Measurements from ENCODE around the gene PACRG.

Gene PACRG

GRCh38 chr6:163008626-163009025 lies 280.9 kb downstream of the PACRG start:
- no peak for DNase-seq (ENCODE audit: low read depth in 2 of 2)

GRCh38 chr6:163010145-163010544 lies 282.4 kb downstream of the PACRG start:
- no peak for DNase-seq (ENCODE audit: low read depth in 2 of 2)

GRCh38 chr6:163014736-163015135 lies 287.0 kb downstream of the PACRG start:
- no peak for DNase-seq (ENCODE audit: low read depth in 2 of 2)

GRCh38 chr6:163017801-163018200 lies 290.0 kb downstream of the PACRG start:
- no peak for DNase-seq (ENCODE audit: low read depth in 2 of 2)

- DNase-seq (ENCODE audit: low read depth in 2 of 2): no peak
These were observed 292.2 kb downstream of the PACRG start for GRCh38 chr6:163019926-163020325.

GRCh38 chr6:163021054-163021453 lies 293.3 kb downstream of the PACRG start:
- no peak for DNase-seq (ENCODE audit: low read depth in 2 of 2)

GRCh38 chr6:163023700-163024099 lies 295.9 kb downstream of the PACRG start:
- no peak for DNase-seq (ENCODE audit: low read depth in 2 of 2)

- no peak for DNase-seq (ENCODE audit: low read depth in 2 of 2)
These were observed 299.1 kb downstream of the PACRG start for GRCh38 chr6:163026893-163027292.

- DNase-seq (ENCODE audit: low read depth in 2 of 2): no peak
These were observed 303.2 kb downstream of the PACRG start for GRCh38 chr6:163030980-163031379.

GRCh38 chr6:163031931-163032330 lies 304.2 kb downstream of the PACRG start:
- DNase-seq (ENCODE audit: low read depth in 2 of 2): no peak

GRCh38 chr6:163036160-163036645 lies 308.4 kb downstream of the PACRG start:
- no peak for DNase-seq (ENCODE audit: low read depth in 2 of 2)

GRCh38 chr6:163038317-163038716 lies 310.5 kb downstream of the PACRG start:
- no peak for DNase-seq (ENCODE audit: low read depth in 2 of 2)

GRCh38 chr6:163048345-163048744 lies 320.6 kb downstream of the PACRG start:
- no peak for DNase-seq (ENCODE audit: low read depth in 2 of 2)

- no peak for DNase-seq (ENCODE audit: low read depth in 2 of 2)
These were observed 326.0 kb downstream of the PACRG start for GRCh38 chr6:163053667-163054344.

- no peak for DNase-seq (ENCODE audit: low read depth in 2 of 2)
These were observed 326.9 kb downstream of the PACRG start for GRCh38 chr6:163054641-163055040.

GRCh38 chr6:163057260-163057659 lies 329.5 kb downstream of the PACRG start:
- DNase-seq (ENCODE audit: low read depth in 2 of 2): no peak

- no peak for DNase-seq (ENCODE audit: low read depth in 2 of 2)
These were observed 335.0 kb downstream of the PACRG start for GRCh38 chr6:163062790-163063189.

GRCh38 chr6:163063561-163063960 lies 335.8 kb downstream of the PACRG start:
- no peak for DNase-seq (ENCODE audit: low read depth in 2 of 2)

GRCh38 chr6:163064397-163064796 lies 336.6 kb downstream of the PACRG start:
- DNase-seq (ENCODE audit: low read depth in 2 of 2): no peak

GRCh38 chr6:163066200-163066599 lies 338.4 kb downstream of the PACRG start:
- DNase-seq (ENCODE audit: low read depth in 2 of 2): no peak

- no peak for DNase-seq (ENCODE audit: low read depth in 2 of 2)
These were observed 349.4 kb downstream of the PACRG start for GRCh38 chr6:163077134-163077533.

GRCh38 chr6:163078712-163079111 lies 350.9 kb downstream of the PACRG start:
- no peak for DNase-seq (ENCODE audit: low read depth in 2 of 2)

GRCh38 chr6:163080228-163080627 lies 352.5 kb downstream of the PACRG start:
- DNase-seq (ENCODE audit: low read depth in 2 of 2): no peak

- no peak for DNase-seq (ENCODE audit: low read depth in 2 of 2)
These were observed 355.4 kb downstream of the PACRG start for GRCh38 chr6:163083141-163083540.

All from stimulated activated CD8-positive, alpha-beta memory T cell treated with anti-CD3 and anti-CD28 coated beads, Interleukin-15, amount 100 ng/mL, for 4 hours (primary cell).